Epithelial cell of esophagus (primary cell): ENCODE data around the gene NME5.
A peak's percentile ranks its signal among the peaks of the same experiment; 100 is the strongest.
"Not testable (repeated sequence)": the region's sequence is repeated elsewhere in the genome, so short reads cannot be mapped to it uniquely, and the experiment has no call there.

Experiments used
- DNase-seq: peaks from one replicate; pipeline ENCODE4 v3.0.0; 2010; ENCODE audit warnings: low read depth
- H3K4me3 ChIP-seq: 2 replicates; pipeline ENCODE4 v1.5.1; 2011; ENCODE audit warnings: mild to moderate bottlenecking, low read length, control low read depth
- CTCF ChIP-seq: IDR thresholded peaks from 2 replicates; pipeline ENCODE4 v1.5.1; 2011; ENCODE audit warnings: low read depth, mild to moderate bottlenecking, low read length, control low read depth, inconsistent platforms; ENCODE audit not compliant: insufficient read depth; ENCODE audit errors: missing control alignments

The NME5 gene

DNA sequence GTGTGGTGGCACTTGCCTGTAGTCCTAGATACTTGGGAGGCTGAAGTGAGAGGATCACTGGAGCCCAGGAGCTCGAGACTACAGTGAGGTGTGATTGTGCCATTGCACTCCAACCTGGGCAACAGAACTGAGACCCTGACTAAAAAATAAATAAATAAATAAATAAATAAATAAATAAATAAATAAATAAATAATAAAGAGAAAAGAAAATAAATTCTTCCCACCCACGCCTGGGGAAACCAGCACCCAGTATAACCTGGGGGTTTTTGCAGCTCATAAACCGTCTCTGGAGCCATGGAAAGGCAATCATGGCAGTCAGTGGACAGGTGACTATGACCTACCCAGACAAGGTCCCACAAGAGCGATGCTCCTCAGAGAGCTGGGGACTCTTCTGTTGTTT is 47.5 kb downstream of the NME5 start:
- DNase-seq = no peak
- no peak overlapping the region for H3K4me3 ChIP-seq
- no peak for TF ChIP-seq CTCF

- no peak for DNase-seq
- H3K4me3 ChIP-seq = no peak within 1 kb of the TSS
- TF ChIP-seq CTCF = no peak
Measured at GRCh38 chr5:138083702-138084101, 55.5 kb downstream of the NME5 start, which contains the start of gene WNT8A. Gene WNT8A (plus strand): TSS chr5:138084033. CDS start chr5:138084128, 95 bp downstream.

GRCh38 chr5:138082033-138082432 is 57.2 kb downstream of the NME5 start:
- no peak overlapping the region for H3K4me3 ChIP-seq
- DNase-seq = no peak
- TF ChIP-seq CTCF = no peak

DNA sequence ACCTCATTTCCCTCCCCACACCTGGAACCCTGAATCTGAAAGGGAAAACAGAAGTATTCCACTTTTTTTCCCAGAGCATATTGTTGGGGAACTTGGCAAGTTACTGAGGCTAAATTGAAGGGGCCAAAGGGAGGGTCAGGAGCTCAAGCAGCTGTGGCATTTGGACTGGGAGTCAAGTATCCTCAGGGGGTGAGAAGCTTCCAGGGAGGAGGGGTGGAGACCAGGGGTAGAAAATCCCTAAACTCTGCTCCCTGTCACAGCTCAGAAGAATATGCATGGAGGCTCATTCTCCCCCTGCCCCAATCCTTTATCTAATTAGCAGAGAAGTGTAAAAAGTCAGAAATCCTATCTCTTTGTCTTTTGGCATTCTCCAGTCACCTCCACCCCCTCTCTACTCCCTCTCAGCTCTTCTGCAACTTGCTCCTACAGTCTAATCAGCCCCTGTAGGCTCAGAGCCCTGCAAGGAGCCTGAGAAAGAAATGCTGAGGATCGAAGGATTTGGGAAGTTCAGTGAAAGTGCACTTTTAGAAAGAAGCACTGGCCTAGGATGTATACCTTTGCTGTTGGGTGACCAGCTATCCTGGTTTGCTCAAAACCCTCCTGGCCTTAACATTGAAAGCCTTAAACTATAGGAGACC is 61.1 kb downstream of the NME5 start:
- no peak for TF ChIP-seq CTCF
- no peak overlapping the region for H3K4me3 ChIP-seq
- DNase-seq = no peak

- peak; percentile 90 for TF ChIP-seq CTCF
- H3K4me3 ChIP-seq = no peak overlapping the region
- DNase-seq = peak; percentile 74
Measured at GRCh38 chr5:138077064-138077696, 62.0 kb downstream of the NME5 start.

DNA sequence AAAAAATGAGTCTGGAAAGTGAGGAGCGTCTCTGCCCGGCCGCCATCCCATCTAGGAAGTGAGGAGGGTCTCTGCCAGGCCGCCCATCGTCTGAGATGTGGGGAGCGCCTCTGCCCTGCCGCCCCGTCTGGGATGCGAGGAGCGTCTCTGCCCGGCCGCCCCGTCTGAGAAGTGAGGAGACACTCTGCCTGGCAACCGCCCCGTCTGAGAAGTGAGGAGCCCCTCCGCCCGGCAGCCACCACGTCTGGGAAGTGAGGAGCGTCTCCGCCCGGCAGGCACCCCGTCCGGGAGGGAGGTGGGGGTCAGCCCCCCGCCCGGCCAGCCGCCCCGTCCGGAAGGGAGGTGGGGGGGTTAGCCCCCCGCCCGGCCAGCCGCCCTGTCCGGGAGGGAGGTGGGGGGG is 69.2 kb downstream of the NME5 start:
- DNase-seq, H3K4me3 ChIP-seq: not testable (repeated sequence)

DNA sequence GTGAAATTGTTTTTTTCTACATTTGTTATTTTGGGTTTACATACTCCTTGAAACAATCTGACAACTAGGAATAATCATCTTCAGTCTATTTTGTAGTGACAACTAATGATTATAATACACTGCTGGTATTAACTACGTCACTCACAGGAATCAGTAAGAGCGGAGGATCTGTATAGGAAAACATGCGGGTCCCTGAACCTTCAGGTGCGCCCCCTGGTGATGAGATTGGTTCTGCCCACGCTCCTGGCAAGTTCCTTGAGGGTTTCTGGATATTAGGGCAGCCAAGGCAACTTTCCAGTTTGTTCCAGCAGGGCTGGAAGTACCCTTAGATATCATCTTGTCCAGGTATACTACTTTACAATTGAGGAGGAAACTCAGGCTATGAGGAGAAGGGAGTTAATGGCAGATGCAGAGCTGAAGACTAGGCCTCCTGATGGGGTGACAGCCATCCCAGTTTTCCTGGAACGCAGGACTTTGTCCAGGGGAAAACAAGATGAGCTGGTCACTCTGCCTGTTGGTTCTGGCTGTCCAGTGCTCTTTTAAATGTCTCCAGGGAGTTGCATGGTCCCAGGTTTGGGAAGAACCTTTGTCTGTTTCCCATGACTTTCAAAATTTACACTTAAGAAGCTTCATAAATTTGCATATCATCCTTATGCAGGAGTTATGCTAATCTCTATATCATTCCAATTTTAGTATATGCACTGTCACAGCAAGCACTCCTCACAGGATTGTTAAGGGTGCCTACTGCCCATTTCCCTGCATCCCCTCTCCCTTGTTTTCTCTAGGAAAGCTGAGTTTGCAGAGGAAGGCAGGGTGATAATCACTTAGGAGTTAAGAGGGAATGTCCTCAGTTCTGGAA is 70.3 kb downstream of the NME5 start:
- peak; percentile 83 for TF ChIP-seq CTCF

More for the DNA sequence above, 70.3 kb downstream of the NME5 start:
- peak; percentile 86 for DNase-seq
- no peak overlapping the region for H3K4me3 ChIP-seq
